CD4-positive, alpha-beta T cell treated with Interleukin-6 at 100 ng/mL for 8 hours (primary cell): Measurements from ENCODE around the gene CD209.

Experiments
- DNase-seq: peaks from one replicate; pipeline ENCODE4 v3.0.0-alpha.2; 2020; ENCODE audit warnings: mixed read lengths, low spot score

CD209 gene

GRCh38 chr19:7737215-7737614 lies 10.1 kb downstream of the CD209 start:
- no peak for DNase-seq

- no peak for DNase-seq
Observed at GRCh38 chr19:7736148-7736547, 11.2 kb downstream of the CD209 start.

GRCh38 chr19:7734220-7735203 lies 12.8 kb downstream of the CD209 start:
- no peak for DNase-seq

GRCh38 chr19:7733376-7733775 lies 14.0 kb downstream of the CD209 start:
- DNase-seq, result no peak

GRCh38 chr19:7732045-7732444 lies 15.3 kb downstream of the CD209 start, which contains the start of gene CLEC4G:
TSS of gene CLEC4G (minus strand) at chr19:7732110. CDS start at chr19:7732102, 8 bp downstream.
- no peak for DNase-seq

- DNase-seq, result no peak
Observed at GRCh38 chr19:7731615-7732014, 15.7 kb downstream of the CD209 start.

GRCh38 chr19:7731218-7731595 lies 16.1 kb downstream of the CD209 start:
- DNase-seq, result no peak

- DNase-seq, result no peak
Observed at GRCh38 chr19:7730286-7731217, 16.8 kb downstream of the CD209 start.

GRCh38 chr19:7729831-7730285 lies 17.5 kb downstream of the CD209 start:
- no peak for DNase-seq

GRCh38 chr19:7729211-7729610 lies 18.1 kb downstream of the CD209 start:
- no peak for DNase-seq

GRCh38 chr19:7725791-7726190 lies 21.5 kb downstream of the CD209 start:
- DNase-seq, result no peak

GRCh38 chr19:7722231-7722651 lies 25.1 kb downstream of the CD209 start:
- DNase-seq, result no peak

- DNase-seq, result no peak
Observed at GRCh38 chr19:7720351-7720750, 27.0 kb downstream of the CD209 start.

- no peak for DNase-seq
Observed at GRCh38 chr19:7718668-7719067, 28.7 kb downstream of the CD209 start.

GRCh38 chr19:7716762-7717161 lies 30.6 kb downstream of the CD209 start:
- DNase-seq, result no peak

GRCh38 chr19:7715671-7716070 lies 31.7 kb downstream of the CD209 start:
- DNase-seq, result no peak

GRCh38 chr19:7710616-7711015 lies 36.7 kb downstream of the CD209 start:
- DNase-seq, result no peak

GRCh38 chr19:7709932-7710460 lies 37.3 kb downstream of the CD209 start:
- DNase-seq, result no peak

GRCh38 chr19:7706955-7707456 lies 40.3 kb downstream of the CD209 start:
- no peak for DNase-seq

GRCh38 chr19:7706188-7706954 lies 41.0 kb downstream of the CD209 start:
- no peak for DNase-seq
